Activated CD4-positive, alpha-beta T cell treated with anti-CD3 and anti-CD28 coated beads for 1 hour (primary cell): ENCODE data around the gene AHCY.
A peak's percentile ranks its signal among the peaks of the same experiment; 100 is the strongest.
"Not testable (repeated sequence)": the region's sequence is repeated elsewhere in the genome, so short reads cannot be mapped to it uniquely, and the experiment has no call there.

Source experiments
- DNase-seq: peaks from one replicate; pipeline ENCODE4 v3.0.0-alpha.2; 2020

The AHCY gene

GRCh38 chr20:34302723-34303533 lies at the start of gene AHCY:
AHCY (minus strand) TSS chr20:34303355; CDS start chr20:34303270, 85 bp downstream.
- DNase-seq: peak; percentile 85

DNA sequence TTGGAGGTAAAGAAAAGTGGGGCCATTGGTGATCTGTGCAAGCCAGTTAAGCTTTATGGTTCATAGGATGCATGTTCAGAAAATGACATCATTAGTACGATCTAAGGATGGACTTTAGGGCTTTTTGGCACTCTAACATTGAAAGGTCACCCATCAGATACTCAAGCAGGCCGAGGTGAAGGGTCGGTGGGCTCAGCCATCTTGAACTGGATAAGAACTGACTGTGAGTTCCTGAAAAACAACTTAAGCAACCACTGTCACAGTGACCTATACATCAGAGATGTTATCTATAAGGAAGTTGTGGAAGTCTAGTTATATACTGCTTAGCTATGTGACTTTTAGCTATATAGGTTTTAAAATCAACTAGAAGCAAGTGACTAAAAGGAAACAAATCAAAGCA lies 46.9 kb upstream of the AHCY start:
- no peak for DNase-seq

DNA sequence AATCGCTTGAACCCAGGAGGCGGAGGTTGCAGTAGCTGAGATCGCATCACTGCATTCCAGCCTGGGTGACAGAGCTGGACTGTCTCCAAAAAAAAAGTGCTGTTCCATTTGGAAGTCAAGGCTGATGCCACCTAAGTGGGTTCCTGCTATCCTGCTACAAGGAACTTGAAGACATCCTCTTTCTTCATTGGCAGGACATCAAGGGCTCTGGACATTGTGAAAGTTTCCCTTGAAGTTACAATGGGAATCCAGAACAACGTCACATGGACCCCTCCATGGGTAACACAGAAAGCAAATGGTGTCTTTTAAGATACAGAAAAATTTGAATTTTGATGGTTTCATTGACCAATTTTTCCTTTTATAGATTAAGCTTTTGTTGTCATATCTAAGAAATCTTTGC lies 44.4 kb upstream of the AHCY start:
- DNase-seq: no peak

DNA sequence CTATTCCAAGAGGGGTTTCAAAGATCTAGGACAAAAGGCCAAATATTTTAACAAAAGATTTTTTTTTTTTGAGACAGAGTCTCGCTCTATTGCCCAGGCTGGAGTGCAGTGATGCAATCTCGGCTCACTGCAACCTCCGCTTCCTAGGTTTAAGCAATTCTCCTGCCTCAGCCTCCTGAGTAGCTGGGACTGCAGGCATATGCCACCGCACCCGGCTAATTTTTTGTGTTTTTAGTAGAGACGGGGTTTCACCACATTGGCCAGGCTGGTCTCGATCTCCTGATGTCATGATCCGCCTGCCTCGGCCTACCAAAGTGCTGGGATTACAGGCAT lies 43.3 kb upstream of the AHCY start:
- not testable (repeated sequence) for DNase-seq

GRCh38 chr20:34345839-34346532 lies 42.8 kb upstream of the AHCY start:
- DNase-seq: not testable (repeated sequence)

- DNase-seq: no peak
These were observed 42.2 kb upstream of the AHCY start for GRCh38 chr20:34345402-34345736.

- DNase-seq: no peak
These were observed 41.1 kb upstream of the AHCY start for GRCh38 chr20:34344238-34344637.

DNA sequence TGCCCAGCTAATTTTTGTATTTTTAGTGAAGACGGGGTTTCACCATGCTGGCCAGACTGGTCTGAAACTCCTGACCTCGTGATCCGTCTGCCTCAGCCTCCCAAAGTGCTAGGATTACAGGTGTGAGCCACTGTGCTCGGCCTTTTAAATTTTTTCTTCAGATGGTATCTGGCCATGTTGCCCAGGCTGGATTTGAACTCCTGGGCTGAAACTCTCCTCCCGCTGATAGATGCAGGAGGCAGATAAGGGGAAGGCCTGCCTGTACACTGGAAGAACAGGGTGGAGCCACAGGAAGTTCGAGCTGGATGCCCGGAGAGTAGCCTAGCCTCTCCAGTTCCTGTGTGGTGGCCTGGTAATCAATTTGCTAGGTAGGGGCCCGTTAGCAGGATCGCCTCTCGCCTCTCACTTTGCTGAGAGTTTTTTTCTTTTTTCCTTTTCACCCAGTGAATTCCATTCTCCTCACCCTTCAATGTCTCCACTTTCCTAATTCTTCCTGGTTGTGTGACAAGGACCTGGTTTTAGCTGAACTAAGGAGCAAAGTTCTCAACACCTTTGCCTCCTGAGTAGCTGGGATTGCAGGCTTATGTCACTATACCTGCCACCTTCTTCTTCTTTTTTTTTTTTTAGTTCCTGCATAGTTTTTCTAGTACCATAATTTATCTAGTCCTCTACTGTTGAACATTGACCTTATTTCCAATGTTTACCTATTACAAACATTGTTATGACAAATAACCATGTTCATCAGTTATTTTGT lies 40.5 kb upstream of the AHCY start:
- DNase-seq: no peak

DNA sequence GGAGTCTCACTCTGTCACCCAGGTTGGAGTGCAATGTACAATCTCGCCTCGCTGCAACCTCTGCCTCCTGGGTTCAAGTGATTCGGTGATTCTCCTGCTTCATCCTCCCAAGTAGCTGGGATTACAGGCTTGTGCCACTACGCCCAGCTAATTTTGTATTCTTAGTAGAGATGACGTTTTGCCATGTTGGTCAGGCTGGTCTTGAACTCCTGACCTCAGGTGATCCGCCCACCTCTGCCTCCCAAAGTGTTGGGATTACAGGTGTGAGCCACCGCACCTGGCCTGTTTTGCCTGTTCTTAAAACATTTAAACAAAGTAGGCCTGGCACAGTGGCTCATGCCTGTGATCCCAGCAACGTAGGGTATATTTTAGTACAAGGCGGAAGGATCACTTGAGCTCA lies 38.0 kb upstream of the AHCY start:
- not testable (repeated sequence) for DNase-seq

GRCh38 chr20:34340726-34341125 lies 37.6 kb upstream of the AHCY start:
- not testable (repeated sequence) for DNase-seq

DNA sequence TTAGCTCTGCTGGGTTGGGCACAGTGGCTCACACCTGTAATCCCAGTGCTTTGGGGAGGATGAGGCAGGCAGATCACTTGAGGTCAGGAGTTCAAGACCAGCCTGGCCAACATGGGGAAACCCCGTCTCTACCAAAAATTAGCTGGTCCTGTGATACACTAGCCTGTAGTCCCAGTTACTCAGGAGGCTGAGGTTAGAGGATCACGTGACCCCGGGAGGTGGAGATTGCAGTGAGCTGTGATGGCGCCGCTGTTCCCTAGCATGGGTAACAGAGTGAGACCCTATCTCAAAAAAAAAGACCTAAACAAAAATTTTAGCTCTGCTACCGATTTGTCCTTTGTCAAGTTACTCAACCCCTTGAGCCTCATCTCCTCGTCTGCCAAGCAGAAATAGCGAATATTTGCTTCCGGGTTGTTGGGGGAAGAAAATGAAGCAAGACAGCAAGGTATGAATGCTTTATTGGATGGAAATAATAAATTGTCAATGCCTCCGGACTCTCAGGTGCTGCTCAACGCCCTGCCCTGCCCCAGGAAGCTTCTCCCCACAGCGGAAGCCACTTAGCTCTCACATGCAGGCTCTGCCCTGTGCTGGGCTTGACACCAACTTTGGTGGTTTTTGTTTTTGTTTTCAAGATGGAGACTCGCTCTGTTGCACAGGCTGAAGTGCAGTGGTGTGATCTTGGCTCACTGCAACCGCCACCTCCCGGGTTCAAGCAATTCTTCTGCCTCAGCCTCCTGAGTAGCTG lies 35.0 kb upstream of the AHCY start:
- no peak for DNase-seq

GRCh38 chr20:34337544-34337943 lies 34.4 kb upstream of the AHCY start:
- DNase-seq: no peak

DNA sequence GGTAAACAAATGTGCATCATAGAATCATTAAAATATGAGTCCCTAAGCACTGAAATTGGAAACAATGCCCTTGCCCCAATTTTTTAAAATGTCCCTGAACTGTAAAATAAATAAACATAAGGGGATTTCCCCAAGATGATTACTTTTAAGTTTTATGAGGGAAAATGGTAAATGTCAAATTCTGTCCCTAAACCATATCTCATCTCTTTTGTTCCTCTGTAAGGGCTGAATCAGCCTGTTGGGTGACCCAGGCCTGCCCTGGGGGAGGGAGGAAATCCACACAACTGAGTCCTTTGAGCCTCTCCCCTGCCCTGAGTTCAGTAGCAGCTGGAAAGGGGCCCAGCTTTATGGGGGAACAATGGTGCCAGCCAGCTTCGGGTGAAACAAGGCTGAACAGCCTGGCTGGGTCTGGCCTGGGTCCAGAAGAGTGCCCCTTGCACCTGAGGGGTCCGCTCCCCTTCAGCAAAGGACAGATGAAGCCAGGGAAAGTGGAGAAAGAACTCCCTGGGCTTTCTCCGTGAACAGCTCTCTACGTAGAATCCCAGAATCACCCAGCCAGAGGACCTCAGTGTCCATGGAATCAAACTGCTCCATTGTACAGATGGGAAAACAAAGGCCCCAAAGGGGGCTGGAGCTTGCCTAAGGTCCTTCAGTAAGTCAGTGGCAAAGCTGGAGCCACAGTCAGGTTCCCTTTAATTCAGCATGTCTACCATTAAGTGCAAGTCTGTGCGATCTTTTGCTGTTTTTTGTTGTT lies 31.7 kb upstream of the AHCY start:
- no peak for DNase-seq

DNA sequence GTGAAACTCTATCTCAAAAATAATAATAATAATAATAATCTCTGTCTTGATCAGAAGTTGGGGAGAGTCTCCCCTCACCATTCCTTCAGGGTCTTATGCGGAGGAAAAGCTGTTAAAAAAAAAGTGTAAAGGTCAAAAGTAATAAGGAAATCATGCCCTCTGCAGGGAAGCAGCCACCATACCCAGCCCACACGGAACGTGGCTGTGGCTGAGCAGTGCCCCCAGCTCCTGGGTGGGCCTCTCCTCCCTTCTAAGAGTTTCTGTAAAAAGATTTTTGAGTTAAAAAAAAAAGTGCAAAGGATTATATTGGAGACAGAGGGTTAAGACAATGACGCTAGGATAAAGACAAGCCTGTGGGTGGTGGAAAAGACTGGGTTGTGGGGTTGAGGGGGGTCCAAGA lies 30.6 kb upstream of the AHCY start:
- no peak for DNase-seq

- DNase-seq: no peak
These were observed 29.2 kb upstream of the AHCY start for GRCh38 chr20:34332262-34332920.

GRCh38 chr20:34331838-34332237 lies 28.7 kb upstream of the AHCY start:
- DNase-seq: no peak

DNA sequence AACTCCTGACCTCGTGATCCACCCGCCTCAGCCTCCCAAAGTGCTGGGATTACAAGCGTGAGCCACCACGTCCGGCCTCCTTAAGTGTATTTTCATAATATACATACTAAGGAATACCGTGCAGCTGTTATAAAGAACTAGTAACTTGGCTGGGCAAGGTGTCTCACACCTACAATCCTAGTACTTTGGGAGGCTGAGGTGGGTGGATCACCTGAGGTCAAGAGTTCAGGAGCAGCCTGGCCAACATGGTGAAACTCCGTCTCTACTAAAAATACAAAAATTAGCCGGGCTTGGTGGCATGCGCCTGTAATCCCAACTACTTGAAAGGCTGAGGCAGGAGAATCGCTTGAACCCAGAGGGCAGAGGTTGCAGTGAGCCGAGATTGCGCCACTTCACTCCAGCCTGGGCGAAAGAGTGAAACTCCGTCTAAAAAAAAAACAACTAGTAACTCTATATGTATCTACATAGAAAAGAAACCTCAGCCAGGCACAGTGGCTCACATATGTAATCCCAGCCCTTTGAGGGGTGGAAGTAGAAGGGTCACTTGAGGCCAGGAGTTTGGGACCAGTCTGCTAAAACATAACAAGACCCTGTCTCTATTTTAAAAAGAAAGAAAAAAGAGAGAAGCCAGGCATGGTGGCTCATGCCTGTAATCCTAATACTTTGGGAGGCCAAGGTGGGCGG lies 27.8 kb upstream of the AHCY start:
- DNase-seq: not testable (repeated sequence)

DNA sequence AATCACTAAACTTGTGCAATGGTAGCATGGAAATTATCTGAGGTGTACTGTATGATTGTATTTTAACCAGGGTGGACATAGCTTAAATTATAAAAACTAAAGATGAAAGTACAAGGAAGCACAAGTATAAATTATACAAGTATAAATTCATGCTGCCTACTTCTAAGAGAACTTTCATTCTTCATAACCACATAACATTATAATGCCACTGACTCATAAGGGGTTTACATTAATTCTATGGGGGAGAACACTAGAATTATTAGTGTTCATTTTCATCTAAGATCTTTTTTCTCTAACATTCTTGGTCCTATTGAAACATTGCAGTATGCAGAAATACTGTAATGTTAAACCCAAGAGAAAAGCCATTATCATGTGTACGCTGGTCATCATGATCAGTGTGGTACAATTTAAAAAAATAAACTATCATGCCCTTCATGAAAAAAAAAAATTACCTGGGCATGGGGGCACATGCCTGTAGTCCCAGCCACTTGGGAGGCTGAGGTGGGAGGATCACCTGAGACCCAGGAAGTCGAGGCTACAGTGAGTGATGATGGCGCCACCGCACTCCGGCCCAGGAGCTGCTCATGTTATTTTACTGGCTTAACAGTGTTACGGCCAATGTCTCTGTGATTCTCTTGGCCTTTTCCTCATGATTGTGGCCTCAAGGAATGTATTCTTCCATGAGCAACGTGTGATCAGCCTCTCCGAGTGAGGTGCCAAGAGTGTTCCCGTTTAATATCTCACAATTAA lies 25.9 kb upstream of the AHCY start:
- no peak for DNase-seq

- DNase-seq: not testable (repeated sequence)
These were observed 25.1 kb upstream of the AHCY start for GRCh38 chr20:34328207-34328606.

GRCh38 chr20:34324541-34324940 lies 21.4 kb upstream of the AHCY start:
- no peak for DNase-seq
